SK-N-SH (cell line): Measurements from ENCODE around the gene FAM114A1. TPM values are rescaled to one million over a fixed set of nuclear protein-coding genes. Genes with fewer than 3 reads are reported as not detected.

Experiments
- CTCF ChIA-PET: fragments of 300-600, 350-600 bp; formaldehyde crosslinking; extraction: SDS; loops from one replicate; lab custom pipeline; 2021; lab: Yijun Ruan, JAX
- POLR2A ChIA-PET: fragments of 350-600 bp; sonication (Branson Sonifier 250); formaldehyde crosslinking; extraction: SDS; loops from one replicate; lab custom pipeline; 2020; ENCODE audit warnings: antibody characterized with exemption, inconsistent platforms; lab: Yijun Ruan, JAX
- DNase-seq: peaks from one replicate; pipeline ENCODE4 v3.0.0; 2012
- H2AFZ ChIP-seq: fragments of 200-600 bp; sonication (generic); 2 replicates; pipeline ENCODE4 v1.8.1; 2016; ENCODE audit warnings: antibody characterized with exemption, mild to moderate bottlenecking, low read depth
- H3F3A ChIP-seq: fragments of 200-600 bp; sonication (generic); replicated peaks from 2 replicates; pipeline ENCODE3; 2016; ENCODE audit warnings: antibody characterized with exemption, mild to moderate bottlenecking; ENCODE audit not compliant: insufficient read depth
- H3K27ac ChIP-seq, 2 experiments: fragments of 200-500 bp in 1 of 2; fragments of 200-600 bp in 1 of 2; sonication (Bioruptor generic) in 1 of 2; sonication (generic), shearing (Covaris generic) in 1 of 2; 2 replicates each; pipeline versions ENCODE4 v1.5.1 to v1.6.1; 2014 to 2016; ENCODE audit warnings: low read depth in 2 of 2, inconsistent platforms in 1 of 2, low read length in 1 of 2, mild to moderate bottlenecking in 1 of 2, mixed read lengths in 1 of 2
- H3K27me3 ChIP-seq: fragments of 200-600 bp; sonication (generic), shearing (Covaris generic); 2 replicates; pipeline ENCODE4 v1.6.1; 2016; ENCODE audit warnings: mixed run types; ENCODE audit not compliant: insufficient read depth
- H3K36me3 ChIP-seq, 2 experiments: fragments of 200-500 bp in 1 of 2; fragments of 200-600 bp in 1 of 2; sonication (Bioruptor generic) in 1 of 2; sonication (generic) in 1 of 2; replicated peaks in 1 of 2; 2 replicates each; pipeline versions ENCODE3 to v1.5.1; 2014 to 2016; ENCODE audit warnings: low read length in 1 of 2, mild to moderate bottlenecking in 1 of 2; ENCODE audit not compliant: insufficient read depth in 2 of 2, control insufficient read depth in 1 of 2
- H3K4me1 ChIP-seq, 2 experiments: fragments of 200-500 bp in 1 of 2; fragments of 200-600 bp in 1 of 2; sonication (Bioruptor generic) in 1 of 2; sonication (generic), shearing (Covaris generic) in 1 of 2; 2 replicates each; pipeline versions ENCODE4 v1.5.1 to v1.6.1; 2014 to 2016; ENCODE audit warnings: low read depth in 1 of 2, low read length in 1 of 2, mixed run types in 1 of 2; ENCODE audit not compliant: insufficient read depth in 2 of 2, control insufficient read depth in 1 of 2
- H3K4me2 ChIP-seq: fragments of 200-600 bp; sonication (generic), shearing (Covaris generic); 2 replicates; pipeline ENCODE4 v1.6.1; 2017; ENCODE audit warnings: mixed run types
- H3K4me3 ChIP-seq, 2 experiments: fragments of 200-500 bp in 1 of 2; fragments of 200-600 bp in 1 of 2; sonication (Bioruptor generic) in 1 of 2; sonication (generic), shearing (Covaris generic) in 1 of 2; 2 replicates each; pipeline versions ENCODE4 v1.5.1 to v1.8.1; 2014 to 2016; ENCODE audit warnings: low read depth in 2 of 2, inconsistent platforms in 1 of 2, low read length in 1 of 2, mild to moderate bottlenecking in 1 of 2, mixed read lengths in 1 of 2, moderate library complexity in 1 of 2
- H3K79me2 ChIP-seq: fragments of 200-600 bp; sonication (generic); 2 replicates; pipeline ENCODE4 v1.8.1; 2017; ENCODE audit warnings: mild to moderate bottlenecking; ENCODE audit not compliant: insufficient read depth
- H3K9ac ChIP-seq: fragments of 200-600 bp; sonication (generic); 2 replicates; pipeline ENCODE4 v1.6.1; 2017; ENCODE audit warnings: mixed run types
- H3K9me2 ChIP-seq: fragments of 200-600 bp; sonication (generic); 2 replicates; pipeline ENCODE4 v1.6.1; 2017; ENCODE audit warnings: mixed run types
- H3K9me3 ChIP-seq: fragments of 200-600 bp; sonication (generic); 2 replicates; pipeline ENCODE4 v1.6.1; 2017; ENCODE audit warnings: mixed run types, mild to moderate bottlenecking, moderate library complexity
- H4K20me1 ChIP-seq: fragments of 200-600 bp; sonication (generic); 2 replicates; pipeline ENCODE4 v1.6.1; 2017; ENCODE audit warnings: mild to moderate bottlenecking, mixed run types; ENCODE audit not compliant: insufficient read depth
- EZH2phosphoT487 ChIP-seq: fragments of 200-600 bp; sonication (generic); IDR thresholded peaks from 2 replicates; pipeline ENCODE4 v1.6.1; 2017; ENCODE audit warnings: low read depth, mixed run types, mild to moderate bottlenecking, antibody characterized with exemption, moderate library complexity, borderline replicate concordance
- MEF2A ChIP-seq: IDR thresholded peaks from 2 replicates; pipeline ENCODE4 v1.4.0; 2012; ENCODE audit warnings: low read depth, borderline replicate concordance
- MXI1 ChIP-seq: IDR thresholded peaks from 2 replicates; pipeline ENCODE4 v1.6.1; 2012; ENCODE audit warnings: mild to moderate bottlenecking, low read depth, low read length, improper control_type of control experiment
- NFIC ChIP-seq: IDR thresholded peaks from 2 replicates; pipeline ENCODE4 v1.4.0; 2012; ENCODE audit warnings: borderline replicate concordance
- POLR2AphosphoS5 ChIP-seq: IDR thresholded peaks from 2 replicates; pipeline ENCODE4 v1.6.1; 2012; ENCODE audit warnings: low read depth, low read length
- RAD21 ChIP-seq: IDR thresholded peaks from 2 replicates; pipeline ENCODE4 v1.6.1; 2012; ENCODE audit warnings: mild to moderate bottlenecking, low read length
- RXRA ChIP-seq: IDR thresholded peaks from 2 replicates; pipeline ENCODE4 v1.4.0; 2012; ENCODE audit warnings: low read depth, mild to moderate bottlenecking, borderline replicate concordance
- TEAD4 ChIP-seq: IDR thresholded peaks from 2 replicates; pipeline ENCODE4 v1.4.0; 2012; ENCODE audit warnings: mild to moderate bottlenecking, borderline replicate concordance; ENCODE audit not compliant: insufficient read depth
- WGBS: methylation state at CpG from one replicate; pipeline ENCODE4 v1.1.6; 2017; ENCODE audit warnings: low lambda C conversion rate; 5-methylcytosine and 5-hydroxymethylcytosine counted together
- polyA plus RNA-seq, 3 experiments: library from polyadenylated mRNA; depleted of rRNA; stranded (reverse); fragments of >200 nt; gene quantifications; 2 replicates each; pipeline ENCODE4 v1.2.3, GENCODE V29; 2012
- TF ChIP-seq, protein P1 (sequence below): IDR thresholded peaks from 2 replicates; pipeline ENCODE4 v1.6.1; 2012; ENCODE audit warnings: mild to moderate bottlenecking, low read depth, low read length, moderate library complexity
- TF ChIP-seq, protein P2 (sequence below): IDR thresholded peaks from 2 replicates; pipeline ENCODE4 v1.4.0; 2012; ENCODE audit warnings: low read depth, borderline replicate concordance
- TF ChIP-seq, protein P3 (sequence below): fragments of 150-350 bp; IDR thresholded peaks from 2 replicates; pipeline ENCODE4 v1.6.1; 2017; ENCODE audit warnings: antibody characterized with exemption, low read length, low read depth, borderline replicate concordance
- TF ChIP-seq, protein P4 (sequence below): fragments of 200-600 bp; sonication (generic); IDR thresholded peaks from 2 replicates; pipeline ENCODE4 v1.6.1; 2017; ENCODE audit warnings: antibody characterized with exemption, mild to moderate bottlenecking, moderate library complexity

Gene FAM114A1
- polyA plus RNA-seq, 1 of the 3 experiments (the other 2 are of a cell fraction): 54.2 TPM

DNA sequence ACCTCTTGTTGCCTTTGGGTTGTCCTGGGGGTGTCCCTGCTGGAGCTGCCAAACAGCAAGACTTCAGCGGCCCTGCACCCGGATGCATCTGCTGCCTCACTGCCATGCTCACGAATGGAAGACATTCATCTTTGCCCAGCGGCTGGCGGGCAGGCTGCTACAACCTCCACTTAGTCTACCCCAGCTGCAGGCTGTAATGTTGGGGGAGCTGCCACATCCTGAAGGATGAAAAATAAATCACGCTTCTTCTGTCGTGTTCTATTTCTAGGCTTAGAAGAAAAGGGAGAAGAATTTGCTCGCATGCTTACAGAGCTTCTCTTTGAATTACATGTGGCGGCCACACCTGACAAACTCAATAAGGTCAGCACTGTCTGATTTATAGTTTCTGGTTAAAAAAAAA is 61.4 kb downstream of the FAM114A1 start:
- Histone ChIP-seq H2AFZ (no peak overlapping the region), H3K36me3 (peaks cover 8 to 57% of the 10 kb centered on the region in 2 experiments), H3K4me2 (no peak overlapping the region), H3K9me3 (no peaks in the 10 kb centered on the region), H3F3A (no peaks in the 10 kb centered on the region), H3K79me2 (no peaks in the 10 kb centered on the region), H4K20me1 (no peaks in the 10 kb centered on the region), H3K4me1 (peaks cover 0 to 18% of the 10 kb centered on the region in 2 experiments; a peak in 2 of 4 replicates), H3K4me3 (no peak overlapping the region), H3K9ac (no peak overlapping the region), H3K27ac (no peak overlapping the region), H3K9me2 (no peaks in the 10 kb centered on the region), H3K27me3 (no peaks in the 10 kb centered on the region)
- TF ChIP-seq NFIC (no peak), RXRA (no peak), MXI1 (no peak), EZH2phosphoT487 (no peak), RAD21 (no peak), MEF2A (no peak), TEAD4 (no peak), POLR2AphosphoS5 (no peak)
- TF ChIP-seq, protein P1, sequence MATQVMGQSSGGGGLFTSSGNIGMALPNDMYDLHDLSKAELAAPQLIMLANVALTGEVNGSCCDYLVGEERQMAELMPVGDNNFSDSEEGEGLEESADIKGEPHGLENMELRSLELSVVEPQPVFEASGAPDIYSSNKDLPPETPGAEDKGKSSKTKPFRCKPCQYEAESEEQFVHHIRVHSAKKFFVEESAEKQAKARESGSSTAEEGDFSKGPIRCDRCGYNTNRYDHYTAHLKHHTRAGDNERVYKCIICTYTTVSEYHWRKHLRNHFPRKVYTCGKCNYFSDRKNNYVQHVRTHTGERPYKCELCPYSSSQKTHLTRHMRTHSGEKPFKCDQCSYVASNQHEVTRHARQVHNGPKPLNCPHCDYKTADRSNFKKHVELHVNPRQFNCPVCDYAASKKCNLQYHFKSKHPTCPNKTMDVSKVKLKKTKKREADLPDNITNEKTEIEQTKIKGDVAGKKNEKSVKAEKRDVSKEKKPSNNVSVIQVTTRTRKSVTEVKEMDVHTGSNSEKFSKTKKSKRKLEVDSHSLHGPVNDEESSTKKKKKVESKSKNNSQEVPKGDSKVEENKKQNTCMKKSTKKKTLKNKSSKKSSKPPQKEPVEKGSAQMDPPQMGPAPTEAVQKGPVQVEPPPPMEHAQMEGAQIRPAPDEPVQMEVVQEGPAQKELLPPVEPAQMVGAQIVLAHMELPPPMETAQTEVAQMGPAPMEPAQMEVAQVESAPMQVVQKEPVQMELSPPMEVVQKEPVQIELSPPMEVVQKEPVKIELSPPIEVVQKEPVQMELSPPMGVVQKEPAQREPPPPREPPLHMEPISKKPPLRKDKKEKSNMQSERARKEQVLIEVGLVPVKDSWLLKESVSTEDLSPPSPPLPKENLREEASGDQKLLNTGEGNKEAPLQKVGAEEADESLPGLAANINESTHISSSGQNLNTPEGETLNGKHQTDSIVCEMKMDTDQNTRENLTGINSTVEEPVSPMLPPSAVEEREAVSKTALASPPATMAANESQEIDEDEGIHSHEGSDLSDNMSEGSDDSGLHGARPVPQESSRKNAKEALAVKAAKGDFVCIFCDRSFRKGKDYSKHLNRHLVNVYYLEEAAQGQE: no peak
- TF ChIP-seq, protein P2, sequence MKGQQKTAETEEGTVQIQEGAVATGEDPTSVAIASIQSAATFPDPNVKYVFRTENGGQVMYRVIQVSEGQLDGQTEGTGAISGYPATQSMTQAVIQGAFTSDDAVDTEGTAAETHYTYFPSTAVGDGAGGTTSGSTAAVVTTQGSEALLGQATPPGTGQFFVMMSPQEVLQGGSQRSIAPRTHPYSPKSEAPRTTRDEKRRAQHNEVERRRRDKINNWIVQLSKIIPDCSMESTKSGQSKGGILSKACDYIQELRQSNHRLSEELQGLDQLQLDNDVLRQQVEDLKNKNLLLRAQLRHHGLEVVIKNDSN: no peak
- TF ChIP-seq, protein P3, sequence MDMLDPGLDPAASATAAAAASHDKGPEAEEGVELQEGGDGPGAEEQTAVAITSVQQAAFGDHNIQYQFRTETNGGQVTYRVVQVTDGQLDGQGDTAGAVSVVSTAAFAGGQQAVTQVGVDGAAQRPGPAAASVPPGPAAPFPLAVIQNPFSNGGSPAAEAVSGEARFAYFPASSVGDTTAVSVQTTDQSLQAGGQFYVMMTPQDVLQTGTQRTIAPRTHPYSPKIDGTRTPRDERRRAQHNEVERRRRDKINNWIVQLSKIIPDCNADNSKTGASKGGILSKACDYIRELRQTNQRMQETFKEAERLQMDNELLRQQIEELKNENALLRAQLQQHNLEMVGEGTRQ: no peak
- TF ChIP-seq, protein P4, sequence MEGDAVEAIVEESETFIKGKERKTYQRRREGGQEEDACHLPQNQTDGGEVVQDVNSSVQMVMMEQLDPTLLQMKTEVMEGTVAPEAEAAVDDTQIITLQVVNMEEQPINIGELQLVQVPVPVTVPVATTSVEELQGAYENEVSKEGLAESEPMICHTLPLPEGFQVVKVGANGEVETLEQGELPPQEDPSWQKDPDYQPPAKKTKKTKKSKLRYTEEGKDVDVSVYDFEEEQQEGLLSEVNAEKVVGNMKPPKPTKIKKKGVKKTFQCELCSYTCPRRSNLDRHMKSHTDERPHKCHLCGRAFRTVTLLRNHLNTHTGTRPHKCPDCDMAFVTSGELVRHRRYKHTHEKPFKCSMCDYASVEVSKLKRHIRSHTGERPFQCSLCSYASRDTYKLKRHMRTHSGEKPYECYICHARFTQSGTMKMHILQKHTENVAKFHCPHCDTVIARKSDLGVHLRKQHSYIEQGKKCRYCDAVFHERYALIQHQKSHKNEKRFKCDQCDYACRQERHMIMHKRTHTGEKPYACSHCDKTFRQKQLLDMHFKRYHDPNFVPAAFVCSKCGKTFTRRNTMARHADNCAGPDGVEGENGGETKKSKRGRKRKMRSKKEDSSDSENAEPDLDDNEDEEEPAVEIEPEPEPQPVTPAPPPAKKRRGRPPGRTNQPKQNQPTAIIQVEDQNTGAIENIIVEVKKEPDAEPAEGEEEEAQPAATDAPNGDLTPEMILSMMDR: no peak
- over 99% methylated on average over 5 of the region's 9 CpGs for WGBS
- ChIA-PET CTCF (interaction anchor here (0.6 to 1.1 kb wide), 2 partner anchors 13 to 26 kb away, joined by 4 read pairs; no protein-coding TSS in a partner anchor), POLR2A (no interaction called here)
- DNase-seq: no peak
